ENCODE measurements around the gene ZCCHC8.
A peak's percentile ranks its signal among the peaks of the same experiment; 100 is the strongest.

ZCCHC8 gene

DNA sequence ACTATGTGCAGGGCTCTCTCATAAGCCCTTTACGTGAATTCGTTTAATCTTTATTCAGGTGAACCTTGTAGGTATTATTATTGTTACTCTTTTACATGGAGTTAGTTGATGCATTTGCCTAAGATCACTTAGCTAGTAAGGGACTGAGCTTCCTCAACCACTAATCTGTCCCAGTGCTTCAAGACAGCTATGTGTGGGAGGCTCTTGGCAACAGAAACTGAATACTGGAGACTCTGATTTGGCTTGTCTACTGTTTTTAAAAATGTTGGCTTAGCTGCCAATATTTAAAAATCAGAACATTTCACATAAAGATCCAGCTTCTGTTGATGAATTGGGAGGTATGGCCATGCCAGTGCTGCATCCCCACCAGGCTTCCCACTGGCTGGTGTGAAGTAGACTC lies 33.1 kb upstream of the ZCCHC8 start:
- no peak overlapping the region for H3K4me3 ChIP-seq (ENCODE audit: low read depth, low read length)
- in situ Hi-C loops (cut with HindIII; ENCODE audit: low sequenced_read_pairs) = no loop called here
- TF ChIP-seq CTCF (IDR thresholded peaks at IDR 0.05; ENCODE audit: low read depth, low read length) = no peak
- DNase-seq (ENCODE audit: low read depth, low spot score) = no peak

DNA sequence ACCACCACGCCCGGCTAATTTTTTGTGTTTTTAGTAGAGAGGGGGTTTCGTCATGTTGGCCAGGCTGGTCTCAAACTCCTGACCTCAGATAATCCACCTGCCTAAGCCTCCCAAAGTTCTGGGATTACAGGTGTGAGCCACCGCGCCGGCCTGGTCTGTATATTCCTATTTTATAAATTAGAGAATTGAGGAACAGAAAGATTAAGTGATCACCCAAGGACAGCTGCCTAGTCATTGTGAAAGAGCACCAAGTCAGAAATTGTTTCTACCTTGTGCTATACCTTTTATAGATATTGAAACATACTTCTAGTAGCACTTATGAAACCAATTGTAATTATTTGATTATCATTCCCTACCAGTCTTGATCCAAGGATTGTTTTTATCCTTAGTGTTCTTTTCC lies 28.3 kb upstream of the ZCCHC8 start:
- no peak for TF ChIP-seq CTCF (IDR thresholded peaks at IDR 0.05; ENCODE audit: low read depth, low read length)
- in situ Hi-C loops (cut with HindIII; ENCODE audit: low sequenced_read_pairs) = no loop called here
- H3K4me3 ChIP-seq (ENCODE audit: low read depth, low read length) = no peak overlapping the region
- no peak for DNase-seq (ENCODE audit: low read depth, low spot score)

- no peak overlapping the region for H3K4me3 ChIP-seq (ENCODE audit: low read depth, low read length)
- no peak for DNase-seq (ENCODE audit: low read depth, low spot score)
- TF ChIP-seq CTCF (IDR thresholded peaks at IDR 0.05; ENCODE audit: low read depth, low read length) = no peak
- in situ Hi-C loops (cut with HindIII; ENCODE audit: low sequenced_read_pairs) = no loop called here
These were observed 27.9 kb upstream of the ZCCHC8 start for GRCh38 chr12:122528582-122528981.

DNA sequence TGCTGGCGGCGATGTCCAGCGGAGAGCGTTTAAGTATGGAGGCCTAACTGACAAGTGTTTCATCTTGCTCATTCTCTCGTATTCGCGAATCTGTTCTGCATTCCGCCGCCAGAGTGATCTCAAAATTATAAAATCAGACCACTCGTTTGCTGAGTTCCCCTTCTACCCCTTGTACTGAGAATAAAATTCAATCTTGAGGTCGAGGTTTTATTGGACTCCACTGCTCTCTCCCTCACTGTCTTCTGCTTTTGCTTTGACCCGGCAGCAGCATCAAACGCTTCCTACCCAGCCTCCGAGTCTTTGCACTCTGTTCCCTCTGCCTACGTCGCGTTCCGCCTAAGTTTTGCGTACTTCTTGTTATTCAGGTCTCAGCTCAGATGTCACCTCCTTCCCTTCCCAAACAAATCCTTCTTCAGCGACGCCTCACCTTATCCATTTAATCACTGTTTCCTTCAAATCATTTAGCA lies 26.8 kb upstream of the ZCCHC8 start:
- no peak for TF ChIP-seq CTCF (IDR thresholded peaks at IDR 0.05; ENCODE audit: low read depth, low read length)
- in situ Hi-C loops (cut with HindIII; ENCODE audit: low sequenced_read_pairs) = no loop called here
- DNase-seq (ENCODE audit: low read depth, low spot score) = no peak
- H3K4me3 ChIP-seq (ENCODE audit: low read depth, low read length) = peak overlapping the region; percentile 89

- TF ChIP-seq CTCF (IDR thresholded peaks at IDR 0.05; ENCODE audit: low read depth, low read length) = no peak
- in situ Hi-C loops (cut with HindIII; ENCODE audit: low sequenced_read_pairs) = no loop called here
- peak; percentile 100 for DNase-seq (ENCODE audit: low read depth, low spot score)
- peak within 1 kb of the TSS; percentile 89 for H3K4me3 ChIP-seq (ENCODE audit: low read depth, low read length)
These were observed 26.1 kb upstream of the ZCCHC8 start, which contains the start of the genes KNTC1 and RSRC2 for GRCh38 chr12:122526683-122527477. KNTC1 (plus strand) TSS chr12:122527249; CDS start chr12:122530064, 2,815 bp downstream. RSRC2 (minus strand) TSS chr12:122526936; CDS start chr12:122526853, 83 bp downstream.

- H3K4me3 ChIP-seq (ENCODE audit: low read depth, low read length) = peak overlapping the region; percentile 58
- no peak for DNase-seq (ENCODE audit: low read depth, low spot score)
- TF ChIP-seq CTCF (IDR thresholded peaks at IDR 0.05; ENCODE audit: low read depth, low read length) = no peak
- in situ Hi-C loops (cut with HindIII; ENCODE audit: low sequenced_read_pairs) = no loop called here
These were observed 23.4 kb upstream of the ZCCHC8 start for GRCh38 chr12:122523846-122524718.
